Measurements from ENCODE around the gene BIRC6.

BIRC6 gene

GRCh38 chr2:32375228-32375892 is 18.5 kb downstream of the BIRC6 start:
- Histone ChIP-seq H3K36me3 (ENCODE audit: insufficient read depth, low read length) (peaks cover 17% of the 10 kb centered on the region; the same call in 1 of the 2 replicates), H4K20me1 (ENCODE audit: insufficient read depth, low read length, poor library complexity, severe bottlenecking) (peaks cover 92% of the 10 kb centered on the region), H3K9me3 (ENCODE audit: insufficient read depth, low read depth, low read length) (no peaks in the 10 kb centered on the region), H3K9ac (ENCODE audit: low read depth, low read length, poor library complexity, severe bottlenecking) (no peak overlapping the region), H3K4me3 (ENCODE audit: low read length, poor library complexity, severe bottlenecking) (no peak overlapping the region), H3F3A (ENCODE audit: low read depth) (no peaks in the 10 kb centered on the region), H3K4me1 (ENCODE audit: insufficient read depth, low read length, poor library complexity, severe bottlenecking) (no peaks in the 10 kb centered on the region), H3K27me3 (ENCODE audit: insufficient read depth, low read length, poor library complexity, severe bottlenecking) (no peaks in the 10 kb centered on the region), H3K9me2 (replicated peaks; ENCODE audit: low read depth, low read length) (no peaks in the 10 kb centered on the region), H3K4me2 (ENCODE audit: low read depth, low read length, poor library complexity, severe bottlenecking) (no peak overlapping the region), H2AFZ (ENCODE audit: low read length) (no peak overlapping the region), H3K79me2 (ENCODE audit: insufficient read depth, low read length) (peaks cover 98% of the 10 kb centered on the region)
- TF ChIP-seq EZH2phosphoT487 (IDR thresholded peaks at IDR 0.05; ENCODE audit: borderline replicate concordance) (no peak), CTCF (conservative IDR thresholded peaks at IDR 0.05; ENCODE audit: low read length) (no peak)

- H3K27me3 ChIP-seq (ENCODE audit: insufficient read depth, low read length, poor library complexity, severe bottlenecking) = no peaks in the 10 kb centered on the region
- no peaks in the 10 kb centered on the region for H3K9me3 ChIP-seq (ENCODE audit: insufficient read depth, low read depth, low read length)
- no peak overlapping the region for H2AFZ ChIP-seq (ENCODE audit: low read length)
- H3K4me2 ChIP-seq (ENCODE audit: low read depth, low read length, poor library complexity, severe bottlenecking) = peak overlapping the region; percentile 3
- no peaks in the 10 kb centered on the region for H3K4me1 ChIP-seq (ENCODE audit: insufficient read depth, low read length, poor library complexity, severe bottlenecking)
- H3K79me2 ChIP-seq (ENCODE audit: insufficient read depth, low read length) = peaks cover 96% of the 10 kb centered on the region
- no peak overlapping the region for H3K9ac ChIP-seq (ENCODE audit: low read depth, low read length, poor library complexity, severe bottlenecking)
- no peak for TF ChIP-seq EZH2phosphoT487 (IDR thresholded peaks at IDR 0.05; ENCODE audit: borderline replicate concordance)
- no peak for TF ChIP-seq CTCF (conservative IDR thresholded peaks at IDR 0.05; ENCODE audit: low read length)
- no peaks in the 10 kb centered on the region for H3K9me2 ChIP-seq (replicated peaks; ENCODE audit: low read depth, low read length)
- H3K4me3 ChIP-seq (ENCODE audit: low read length, poor library complexity, severe bottlenecking) = no peak overlapping the region
- peaks cover 87% of the 10 kb centered on the region for H4K20me1 ChIP-seq (ENCODE audit: insufficient read depth, low read length, poor library complexity, severe bottlenecking)
- no peaks in the 10 kb centered on the region for H3F3A ChIP-seq (ENCODE audit: low read depth)
- peaks cover 30% of the 10 kb centered on the region; the same call in 1 of the 2 replicates for H3K36me3 ChIP-seq (ENCODE audit: insufficient read depth, low read length)
Observed at GRCh38 chr2:32376756-32377155, 19.9 kb downstream of the BIRC6 start.

GRCh38 chr2:32377928-32378327 is 21.1 kb downstream of the BIRC6 start:
- H3K79me2 ChIP-seq (ENCODE audit: insufficient read depth, low read length) = peaks cover 91% of the 10 kb centered on the region
- no peaks in the 10 kb centered on the region for H3K9me3 ChIP-seq (ENCODE audit: insufficient read depth, low read depth, low read length)
- TF ChIP-seq EZH2phosphoT487 (IDR thresholded peaks at IDR 0.05; ENCODE audit: borderline replicate concordance) = no peak
- no peak for TF ChIP-seq CTCF (conservative IDR thresholded peaks at IDR 0.05; ENCODE audit: low read length)
- no peaks in the 10 kb centered on the region for H3K27me3 ChIP-seq (ENCODE audit: insufficient read depth, low read length, poor library complexity, severe bottlenecking)
- H3K36me3 ChIP-seq (ENCODE audit: insufficient read depth, low read length) = peaks cover 36% of the 10 kb centered on the region; the same call in 1 of the 2 replicates
- peaks cover 87% of the 10 kb centered on the region for H4K20me1 ChIP-seq (ENCODE audit: insufficient read depth, low read length, poor library complexity, severe bottlenecking)
- no peak overlapping the region for H3K9ac ChIP-seq (ENCODE audit: low read depth, low read length, poor library complexity, severe bottlenecking)
- no peak overlapping the region for H2AFZ ChIP-seq (ENCODE audit: low read length)
- no peak overlapping the region for H3K4me3 ChIP-seq (ENCODE audit: low read length, poor library complexity, severe bottlenecking)
- no peaks in the 10 kb centered on the region for H3K9me2 ChIP-seq (replicated peaks; ENCODE audit: low read depth, low read length)
- H3K4me2 ChIP-seq (ENCODE audit: low read depth, low read length, poor library complexity, severe bottlenecking) = no peak overlapping the region
- H3K4me1 ChIP-seq (ENCODE audit: insufficient read depth, low read length, poor library complexity, severe bottlenecking) = no peaks in the 10 kb centered on the region
- H3F3A ChIP-seq (ENCODE audit: low read depth) = no peaks in the 10 kb centered on the region
